ENCODE results near the gene SYT1.

Gene SYT1

GRCh38 chr12:79295572-79295971 lies 431.0 kb downstream of the SYT1 start:
- no peak for DNase-seq (ENCODE audit: low read depth in 2 of 2)

DNA sequence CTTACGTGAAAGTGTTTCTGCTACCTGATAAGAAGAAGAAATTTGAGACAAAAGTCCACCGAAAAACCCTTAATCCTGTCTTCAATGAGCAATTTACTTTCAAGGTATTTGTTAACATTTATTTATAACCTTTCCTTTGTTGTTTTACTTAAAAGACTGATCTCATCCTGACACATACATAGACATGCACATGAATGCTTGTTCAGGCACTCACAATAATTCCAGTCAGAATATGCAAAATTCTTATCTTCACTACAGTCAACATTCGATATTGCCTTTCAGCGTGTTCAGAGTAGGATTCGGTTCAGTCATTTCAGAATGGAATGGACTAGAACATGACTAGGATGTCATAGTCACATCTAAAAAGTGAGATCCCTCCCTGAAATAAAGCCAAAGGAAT lies 431.6 kb downstream of the SYT1 start:
- no peak for DNase-seq (ENCODE audit: low read depth in 2 of 2)

DNA sequence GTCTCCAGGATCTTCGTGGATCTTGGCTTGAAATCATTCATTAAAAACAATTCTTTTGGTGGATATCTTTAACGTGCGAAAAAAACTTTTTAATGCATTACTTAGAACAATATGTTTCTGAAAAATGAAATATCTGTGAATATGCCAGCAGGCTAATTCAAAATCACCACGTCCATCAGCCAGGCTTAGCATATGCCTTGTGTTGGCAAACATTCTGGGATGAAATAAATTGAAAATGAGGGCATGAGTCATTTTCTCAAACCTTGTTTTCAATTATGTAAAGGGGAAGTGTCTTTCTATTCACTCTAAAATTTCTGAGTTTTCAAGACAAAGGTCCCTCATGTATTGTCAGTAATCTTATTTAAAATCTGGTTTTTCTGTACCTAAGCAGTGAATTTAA lies 432.3 kb downstream of the SYT1 start:
- no peak for DNase-seq (ENCODE audit: low read depth in 2 of 2)

- DNase-seq (ENCODE audit: low read depth in 2 of 2): no peak
Measured at GRCh38 chr12:79298506-79298905, 433.9 kb downstream of the SYT1 start.

DNA sequence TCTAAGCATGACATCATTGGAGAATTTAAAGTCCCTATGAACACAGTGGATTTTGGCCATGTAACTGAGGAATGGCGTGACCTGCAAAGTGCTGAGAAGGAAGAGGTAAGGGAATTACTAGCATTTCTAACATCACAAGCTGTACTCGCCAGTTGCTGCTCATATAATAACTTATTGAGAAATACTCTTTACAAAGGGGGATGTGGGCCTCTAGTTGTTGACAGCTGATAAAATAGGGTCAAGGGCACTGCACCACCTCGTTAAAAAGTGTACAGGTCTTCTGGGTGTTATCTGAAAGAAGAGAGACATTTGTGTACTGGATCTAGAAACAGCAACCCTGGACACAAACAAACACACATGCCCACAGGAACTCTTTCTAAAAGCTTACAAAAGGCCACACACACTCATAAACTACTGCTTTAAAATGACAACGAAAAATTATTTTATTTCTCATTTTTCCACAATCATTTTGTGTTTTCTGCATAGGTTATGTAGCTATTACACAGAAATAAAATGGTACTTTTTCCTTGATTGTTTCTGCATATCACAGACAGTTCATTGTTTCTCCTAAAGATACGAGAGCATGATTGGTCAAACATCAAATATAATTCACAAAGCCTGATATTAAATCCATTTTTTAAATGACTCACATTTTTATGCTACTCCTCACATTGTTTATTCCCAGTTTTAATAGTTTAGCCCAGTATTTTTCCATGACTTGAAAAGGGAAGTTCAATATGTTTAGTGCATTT lies 435.0 kb downstream of the SYT1 start:
- DNase-seq (ENCODE audit: low read depth in 2 of 2): no peak

- DNase-seq (ENCODE audit: low read depth in 2 of 2): no peak
Measured at GRCh38 chr12:79300199-79300568, 435.6 kb downstream of the SYT1 start.

- DNase-seq (ENCODE audit: low read depth in 2 of 2): no peak
Measured at GRCh38 chr12:79301181-79301580, 436.6 kb downstream of the SYT1 start.

GRCh38 chr12:79302162-79302814 lies 437.7 kb downstream of the SYT1 start:
- DNase-seq (ENCODE audit: low read depth in 2 of 2): no peak

DNA sequence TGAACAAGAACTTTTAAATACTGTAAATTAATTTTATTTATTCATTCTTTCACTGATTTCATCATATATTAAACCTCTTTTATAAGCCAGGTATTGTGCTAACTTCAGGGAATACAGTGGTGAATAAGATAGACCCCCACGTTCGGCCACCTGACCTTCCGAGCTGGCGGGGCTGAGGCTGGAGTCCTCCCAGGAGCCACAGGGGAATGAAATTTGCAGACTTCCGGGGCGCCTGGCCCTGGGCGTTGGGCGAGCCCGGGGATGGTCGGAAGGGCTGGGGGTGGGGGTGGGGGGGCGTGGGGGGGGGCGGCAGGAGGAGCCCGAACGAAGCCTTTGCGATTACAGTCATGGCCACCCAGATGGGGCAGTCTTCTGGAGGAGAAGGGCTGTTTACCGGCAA lies 442.8 kb downstream of the SYT1 start:
- no peak for DNase-seq (ENCODE audit: low read depth in 2 of 2)

DNA sequence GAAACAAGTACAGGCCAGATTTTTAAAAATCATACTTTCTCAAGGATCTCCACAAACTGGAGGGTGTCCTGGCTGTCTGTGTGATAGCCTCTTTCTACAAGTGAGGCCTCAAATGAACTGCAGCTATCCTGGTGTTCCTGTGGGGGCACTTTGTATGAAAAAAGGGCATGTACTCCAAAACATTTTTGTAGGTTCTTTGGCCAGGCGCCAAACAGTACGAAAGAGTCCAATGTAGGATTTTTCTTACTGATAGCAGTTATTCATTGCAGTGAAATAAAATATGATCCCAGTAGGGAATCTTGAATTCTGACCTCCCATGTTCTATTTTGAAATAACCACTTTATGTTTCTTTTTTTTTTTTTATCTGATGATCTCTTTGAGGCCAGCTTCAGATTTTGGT lies 444.5 kb downstream of the SYT1 start:
- DNase-seq (ENCODE audit: low read depth in 2 of 2): no peak

DNA sequence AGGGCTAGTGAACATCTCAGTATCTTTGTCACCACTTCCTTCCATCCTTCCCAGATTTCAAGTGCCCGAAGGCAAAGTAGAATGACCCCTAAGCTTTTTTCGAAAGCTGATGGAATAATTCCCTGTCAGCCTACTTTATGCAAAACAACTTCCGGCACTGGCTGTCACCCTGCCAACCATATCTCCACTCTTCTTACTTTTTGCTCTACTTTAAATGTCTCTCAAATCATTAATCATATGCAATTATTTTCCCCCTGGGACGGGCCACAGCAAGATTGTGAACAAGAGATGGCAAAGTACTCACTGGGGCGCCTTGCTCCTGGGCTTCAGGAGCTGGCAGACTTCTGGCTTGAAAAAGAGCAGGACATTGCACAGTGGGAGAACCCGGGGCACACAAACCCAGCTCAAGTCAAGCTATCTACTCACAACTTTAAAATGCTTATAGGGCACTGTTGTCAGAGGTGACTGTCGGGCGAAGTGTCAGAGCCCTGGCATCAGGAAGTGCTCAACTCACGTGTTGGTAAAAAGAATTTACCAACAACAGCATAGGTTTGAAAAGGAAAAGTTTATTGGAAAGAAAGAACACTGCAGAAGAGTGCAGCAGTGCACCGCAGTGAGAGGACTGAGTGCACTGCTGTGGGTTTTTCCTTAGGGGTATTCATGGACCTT lies 452.7 kb downstream of the SYT1 start:
- no peak for DNase-seq (ENCODE audit: low read depth in 2 of 2)

- no peak for DNase-seq (ENCODE audit: low read depth in 2 of 2)
Measured at GRCh38 chr12:79322905-79323304, 458.3 kb downstream of the SYT1 start.

DNA sequence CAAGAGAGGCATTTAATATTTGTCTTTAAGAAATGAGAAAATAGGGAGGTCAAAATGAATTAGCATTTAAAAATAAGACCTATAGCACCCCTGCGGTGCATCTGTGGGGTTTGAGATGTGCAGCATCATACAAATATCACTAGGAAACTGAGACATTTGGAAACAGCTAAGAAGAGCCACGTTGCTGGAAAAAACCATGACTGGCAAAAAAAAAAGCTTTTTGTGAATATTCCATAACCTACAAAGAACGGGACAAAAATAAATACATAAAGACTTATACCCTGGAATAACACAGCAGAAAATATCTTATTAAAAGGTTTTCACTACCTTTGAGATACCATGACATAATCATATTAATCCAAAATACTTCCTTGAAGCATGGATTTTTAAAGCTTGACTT lies 460.0 kb downstream of the SYT1 start:
- no peak for DNase-seq (ENCODE audit: low read depth in 2 of 2)

- DNase-seq (ENCODE audit: low read depth in 2 of 2): no peak
Measured at GRCh38 chr12:79326222-79326621, 461.6 kb downstream of the SYT1 start.

GRCh38 chr12:79326663-79327062 lies 462.1 kb downstream of the SYT1 start:
- DNase-seq (ENCODE audit: low read depth in 2 of 2): no peak

- no peak for DNase-seq (ENCODE audit: low read depth in 2 of 2)
Measured at GRCh38 chr12:79327465-79327864, 462.9 kb downstream of the SYT1 start.

DNA sequence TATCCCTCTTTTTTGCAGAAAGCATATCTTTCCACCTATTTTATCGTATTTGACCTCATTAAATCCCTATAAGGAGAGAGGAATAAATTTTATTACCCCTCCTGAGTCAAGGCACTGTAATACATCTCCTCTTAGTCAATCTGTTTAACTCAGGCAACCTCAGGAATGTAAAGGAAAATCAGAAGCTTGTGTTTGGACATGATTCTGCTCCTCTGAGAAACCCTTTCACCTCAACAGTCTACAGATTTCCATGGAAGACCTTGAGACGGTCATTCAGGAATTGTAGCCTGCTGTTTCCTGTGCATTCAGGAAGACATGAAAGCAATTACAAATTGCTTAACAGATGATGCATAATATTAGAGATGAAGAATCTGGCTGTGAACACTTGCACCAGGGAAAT lies 465.4 kb downstream of the SYT1 start:
- no peak for DNase-seq (ENCODE audit: low read depth in 2 of 2)

DNA sequence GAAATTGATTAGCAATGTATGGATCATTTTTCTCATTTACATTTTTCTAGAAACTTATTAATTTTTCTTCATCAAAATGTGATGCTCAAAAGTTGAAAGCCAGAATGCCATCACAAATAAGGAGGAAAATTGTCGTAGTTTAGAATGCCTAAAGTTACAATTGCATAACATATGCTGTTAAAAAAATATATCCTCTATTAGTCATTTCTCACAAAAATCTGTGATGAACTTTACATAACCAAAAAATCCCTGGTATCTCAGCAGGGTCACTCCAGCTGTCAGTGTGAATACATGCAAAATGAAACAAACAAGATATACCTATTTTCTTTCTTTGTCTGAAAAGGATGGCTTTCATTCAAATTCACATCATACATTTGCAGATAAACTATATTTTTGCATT lies 467.3 kb downstream of the SYT1 start:
- no peak for DNase-seq (ENCODE audit: low read depth in 2 of 2)

DNA sequence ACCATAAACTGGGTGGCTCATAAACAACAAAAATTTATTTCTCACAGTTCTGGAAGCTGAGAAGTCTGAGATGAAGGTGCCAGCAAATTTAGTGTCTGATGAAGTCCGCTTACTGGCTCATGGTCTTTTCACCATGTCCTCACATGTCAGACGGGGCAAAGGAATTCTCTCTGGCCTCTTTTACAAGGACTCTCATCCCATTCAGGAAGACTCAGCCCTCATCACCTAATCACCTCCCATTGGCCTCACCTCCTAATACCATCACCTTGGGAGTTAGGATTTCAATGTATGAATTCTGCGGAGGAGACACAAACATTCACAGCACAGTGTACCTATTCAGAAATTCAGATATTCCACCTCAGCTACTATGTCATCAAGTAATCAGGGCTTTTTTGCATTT lies 468.6 kb downstream of the SYT1 start:
- no peak for DNase-seq (ENCODE audit: low read depth in 2 of 2)

DNA sequence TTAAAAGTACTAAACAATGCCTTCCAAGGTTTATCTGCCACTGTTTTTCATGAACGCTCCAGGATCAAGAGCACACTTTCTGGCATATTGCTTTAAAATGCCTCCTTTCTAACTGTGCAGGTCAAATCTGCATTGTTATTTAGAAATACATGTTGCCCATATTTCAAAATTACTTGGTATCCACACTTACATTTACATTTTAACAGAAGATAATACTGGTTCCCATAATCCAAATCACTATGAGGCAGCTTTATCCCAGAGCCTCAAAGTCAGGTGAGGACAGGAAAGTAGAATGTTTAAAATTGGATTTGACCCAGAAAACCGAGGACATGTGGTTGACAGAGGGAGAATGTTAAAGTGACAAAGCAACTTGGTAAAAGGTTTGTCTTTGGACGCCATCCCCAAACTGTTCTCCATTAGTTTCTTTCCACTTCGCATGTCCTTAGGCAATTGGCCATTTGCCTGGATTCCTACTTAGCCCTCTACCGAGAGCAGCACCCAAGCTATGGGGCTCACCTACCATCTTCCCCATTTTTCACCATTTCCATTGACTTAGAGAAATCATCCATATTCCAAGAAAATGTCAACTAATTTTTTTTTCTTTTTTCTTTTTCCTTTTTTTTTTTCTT lies 473.2 kb downstream of the SYT1 start:
- no peak for DNase-seq (ENCODE audit: low read depth in 2 of 2)

DNA sequence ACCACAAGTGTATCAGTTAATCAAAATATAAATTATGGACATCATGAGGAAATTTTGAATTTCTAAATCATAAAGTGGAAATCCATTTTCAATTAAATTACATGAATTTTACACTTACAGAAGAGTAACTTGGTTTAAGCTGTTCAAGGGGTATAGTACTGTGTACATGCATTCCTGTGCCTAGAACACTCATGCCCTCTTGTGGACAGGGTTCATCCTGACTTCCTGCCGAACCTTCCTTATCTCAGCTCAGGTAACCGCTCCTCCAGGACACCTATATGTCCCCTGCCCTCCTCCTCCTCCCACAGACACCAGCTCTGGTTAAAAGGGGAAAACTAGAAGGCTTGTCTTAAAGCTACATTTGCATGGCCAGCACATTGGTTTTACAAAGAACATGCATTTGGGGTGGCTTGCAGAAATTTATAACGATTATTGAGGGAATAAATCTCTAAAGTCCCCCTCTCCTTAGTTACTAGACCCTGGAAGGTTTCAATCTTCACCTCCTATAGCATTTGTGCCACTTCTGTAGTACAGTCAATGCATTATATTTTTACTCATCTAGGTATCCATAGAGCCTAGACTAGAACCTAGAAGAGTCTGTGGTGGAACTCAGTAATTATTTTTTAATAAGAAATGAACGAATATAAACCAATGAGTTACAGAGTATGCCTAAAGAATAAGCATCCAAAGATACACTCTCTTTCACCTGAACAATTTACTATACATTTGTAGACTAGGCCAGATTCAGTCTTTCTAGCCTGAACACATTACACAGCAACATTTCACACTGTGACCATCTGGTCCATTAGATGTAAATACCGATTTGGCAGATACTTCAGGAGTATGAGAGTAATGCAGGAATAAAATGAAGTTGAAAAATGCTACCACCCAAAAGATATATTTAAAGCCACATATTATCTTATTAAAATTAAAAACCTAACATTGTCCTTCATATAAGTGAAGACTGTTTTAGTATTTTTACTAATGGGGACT lies 480.6 kb downstream of the SYT1 start:
- DNase-seq (ENCODE audit: low read depth in 2 of 2): no peak

DNA sequence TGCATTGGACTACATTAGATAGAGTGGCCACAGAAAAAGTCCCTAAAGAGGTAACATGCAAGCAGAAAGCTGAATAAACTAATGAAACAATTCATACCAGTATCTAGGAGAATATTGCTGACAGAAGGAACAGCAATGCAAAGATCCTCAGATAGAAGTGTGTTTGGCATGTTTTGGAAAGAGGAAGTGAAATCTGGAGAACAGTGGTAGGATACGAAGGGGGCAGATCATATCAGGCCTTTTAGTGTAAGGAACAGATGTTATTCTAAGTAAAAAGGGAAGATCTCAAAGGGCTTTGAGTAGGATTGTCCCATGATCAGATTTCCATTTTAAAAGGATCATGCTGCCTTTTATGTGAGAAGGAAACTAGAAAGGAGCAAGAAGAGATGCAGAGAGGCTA lies 483.3 kb downstream of the SYT1 start:
- no peak for DNase-seq (ENCODE audit: low read depth in 2 of 2)
